AG04450 (cell line): ENCODE measurements around the gene LCTL. TPM values are rescaled to one million over a fixed set of nuclear protein-coding genes. Genes with fewer than 3 reads are reported as not detected.

Source experiments
- CTCF ChIA-PET: fragments of 300-600, 350-600 bp; formaldehyde crosslinking; extraction: SDS; loops from one replicate; lab custom pipeline; 2022; ENCODE audit warnings: antibody characterized with exemption, inconsistent platforms; lab: Charles Lee
- POLR2A ChIA-PET: fragments of 350-600 bp; formaldehyde crosslinking; extraction: SDS; loops from one replicate; lab custom pipeline; 2021; ENCODE audit warnings: antibody characterized with exemption, inconsistent platforms; lab: Yijun Ruan, JAX
- DNase-seq: peaks from one replicate; pipeline ENCODE4 v3.0.0-alpha.2; 2011; ENCODE audit warnings: low read depth, low spot score
- H3K27ac ChIP-seq: one replicate; pipeline ENCODE4 v1.5.1; 2012; ENCODE audit warnings: low read depth, low read length, control low read depth
- H3K27me3 ChIP-seq: one replicate; pipeline ENCODE4 v1.6.0; 2012; ENCODE audit warnings: low read length; ENCODE audit not compliant: control insufficient read depth, insufficient read depth
- H3K4me3 ChIP-seq: 2 replicates; pipeline ENCODE4 v1.5.1; 2011; ENCODE audit warnings: mild to moderate bottlenecking, low read depth, low read length, control low read depth
- H3K9me3 ChIP-seq: 2 replicates; pipeline ENCODE4 v1.5.1; 2012; ENCODE audit warnings: low read length; ENCODE audit not compliant: control insufficient read depth, insufficient read depth
- CTCF ChIP-seq: IDR thresholded peaks from 2 replicates; pipeline ENCODE4 v1.5.1; 2011; ENCODE audit warnings: low read depth, low read length, control low read depth, inconsistent platforms
- polyA plus RNA-seq: library from polyadenylated mRNA; depleted of rRNA; stranded (reverse); fragments of >200 nt; gene quantifications from 2 replicates; pipeline ENCODE4 v1.2.3, GENCODE V29; 2011

Gene LCTL
- polyA plus RNA-seq, 1 experiment = 6.5 TPM

- POLR2A ChIA-PET = interaction anchor here (0.5 to 0.6 kb wide), 2 partner anchors 32 to 99 kb away, joined by 3 read pairs; no protein-coding TSS in a partner anchor
- CTCF ChIA-PET = interaction anchor here (0.8 to 1.5 kb wide), 2 partner anchors 17 to 265 kb away, joined by 3 read pairs; no protein-coding TSS in a partner anchor
- Histone ChIP-seq H3K9me3 (no peaks in the 10 kb centered on the region), H3K27ac (no peak overlapping the region), H3K27me3 (peaks cover 26% of the 10 kb centered on the region), H3K4me3 (no peak overlapping the region)
- no peak for TF ChIP-seq CTCF
- DNase-seq = no peak
Measured at GRCh38 chr15:66586155-66586976, 20.6 kb upstream of the LCTL start.

GRCh38 chr15:66581972-66582537, 16.3 kb upstream of the LCTL start:
- CTCF ChIA-PET = interaction anchor here (1.8 kb wide), 1 partner anchor 269 kb away, joined by 3 read pairs; no protein-coding TSS in a partner anchor
- DNase-seq = no peak
- POLR2A ChIA-PET = interaction anchor here (0.7 kb wide), 1 partner anchor 35 kb away, joined by 8 read pairs; no protein-coding TSS in a partner anchor

GRCh38 chr15:66580643-66581042, 14.8 kb upstream of the LCTL start:
- H3K27ac ChIP-seq = no peak overlapping the region
- no peak overlapping the region for H3K4me3 ChIP-seq
- H3K27me3 ChIP-seq = no peaks in the 10 kb centered on the region
- no peak for TF ChIP-seq CTCF
- POLR2A ChIA-PET = no interaction called here
- DNase-seq = no peak
- no peaks in the 10 kb centered on the region for H3K9me3 ChIP-seq
- CTCF ChIA-PET = interaction anchor here (1.1 kb wide), 1 partner anchor 14 kb away, joined by 4 read pairs; no protein-coding TSS in a partner anchor

More at GRCh38 chr15:66581972-66582537, 16.3 kb upstream of the LCTL start:
- Histone ChIP-seq H3K4me3 (no peak overlapping the region), H3K27me3 (peaks cover 7% of the 10 kb centered on the region), H3K27ac (no peak overlapping the region), H3K9me3 (no peaks in the 10 kb centered on the region)
- TF ChIP-seq CTCF = no peak

GRCh38 chr15:66578286-66578875, 12.6 kb upstream of the LCTL start:
- Histone ChIP-seq H3K9me3 (no peaks in the 10 kb centered on the region), H3K4me3 (no peak overlapping the region), H3K27me3 (no peaks in the 10 kb centered on the region), H3K27ac (no peak overlapping the region)
- DNase-seq = peak; percentile 20
- CTCF ChIA-PET = interaction anchor here (0.6 to 3.1 kb wide), 2 partner anchors 12 to 25 kb away, joined by 3 to 24 read pairs; partner anchors contain the start of gene LCTL
- no peak for TF ChIP-seq CTCF
- POLR2A ChIA-PET = interaction anchor here (0.6 kb wide), 1 partner anchor 142 kb away, joined by 3 read pairs; no protein-coding TSS in a partner anchor
